Stimulated activated CD4-positive, alpha-beta T cell treated with anti-CD3 and anti-CD28 coated beads, Interleukin-1b, Interleukin-23, amount 100 ng/mL, for 24 hours (primary cell): ENCODE measurements around the gene ARL14.

Experiments used
- DNase-seq, 4 experiments: peaks; one replicate each; pipeline ENCODE4 v3.0.0-alpha.2; 2020; ENCODE audit warnings: low read depth in 4 of 4, low spot score in 1 of 4

Gene ARL14

GRCh38 chr3:160676547-160677303, at the start of gene ARL14:
TSS of gene ARL14 (plus strand) at chr3:160677160. CDS start at chr3:160677347, 187 bp downstream.
- no peak for DNase-seq

- no peak for DNase-seq
Observed at GRCh38 chr3:160629491-160629890, 47.5 kb upstream of the ARL14 start.

GRCh38 chr3:160633361-160634083, 43.4 kb upstream of the ARL14 start:
- no peak for DNase-seq

- DNase-seq = no peak
Observed at GRCh38 chr3:160635213-160635612, 41.7 kb upstream of the ARL14 start.

GRCh38 chr3:160637086-160637485, 39.9 kb upstream of the ARL14 start:
- no peak for DNase-seq

GRCh38 chr3:160638184-160638583, 38.8 kb upstream of the ARL14 start:
- DNase-seq = no peak

- DNase-seq = no peak
Observed at GRCh38 chr3:160641665-160642309, 35.2 kb upstream of the ARL14 start.

GRCh38 chr3:160643994-160644393, 33.0 kb upstream of the ARL14 start:
- no peak for DNase-seq

- DNase-seq = no peak
Observed at GRCh38 chr3:160644491-160644890, 32.5 kb upstream of the ARL14 start.

GRCh38 chr3:160648701-160649100, 28.3 kb upstream of the ARL14 start:
- DNase-seq = no peak

- no peak for DNase-seq
Observed at GRCh38 chr3:160649596-160649995, 27.4 kb upstream of the ARL14 start.

- DNase-seq = no peak
Observed at GRCh38 chr3:160653512-160653911, 23.4 kb upstream of the ARL14 start.

- DNase-seq = no peak
Observed at GRCh38 chr3:160660902-160661301, 16.1 kb upstream of the ARL14 start.

- DNase-seq = no peak
Observed at GRCh38 chr3:160661660-160662059, 15.3 kb upstream of the ARL14 start.

GRCh38 chr3:160665231-160665630, 11.7 kb upstream of the ARL14 start:
- no peak for DNase-seq

- no peak for DNase-seq
Observed at GRCh38 chr3:160665784-160666526, 11.0 kb upstream of the ARL14 start.

GRCh38 chr3:160667452-160667851, 9.5 kb upstream of the ARL14 start:
- DNase-seq = no peak

- DNase-seq = no peak
Observed at GRCh38 chr3:160668454-160668853, 8.5 kb upstream of the ARL14 start.

GRCh38 chr3:160671231-160671630, 5.7 kb upstream of the ARL14 start:
- no peak for DNase-seq

- DNase-seq = no peak
Observed at GRCh38 chr3:160671995-160672394, 5.0 kb upstream of the ARL14 start.

GRCh38 chr3:160673188-160673587, 3.8 kb upstream of the ARL14 start:
- no peak for DNase-seq
